Colonic mucosa (tissue), 4 donors: ENCODE measurements around the gene PRKN. TPM values are rescaled to one million over a fixed set of nuclear protein-coding genes. Genes with fewer than 3 reads are reported as not detected.

Experiments
- DNase-seq: peaks from one replicate; pipeline ENCODE4 v3.0.0-alpha.2; 2020
- H3K27ac ChIP-seq: fragments of 200-600 bp; one replicate; pipeline ENCODE4 v1.8.0; 2021
- H3K27me3 ChIP-seq: fragments of 200-600 bp; one replicate; pipeline ENCODE4 v1.8.0; 2021
- H3K36me3 ChIP-seq: fragments of 200-600 bp; one replicate; pipeline ENCODE4 v1.8.0; 2021
- H3K4me1 ChIP-seq: fragments of 200-600 bp; one replicate; pipeline ENCODE4 v1.8.0; 2021; ENCODE audit warnings: mild to moderate bottlenecking
- H3K4me3 ChIP-seq: fragments of 200-600 bp; one replicate; pipeline ENCODE4 v1.8.0; 2021
- H3K9ac ChIP-seq, 2 donors: one replicate each; pipeline ENCODE4 v1.7.0; 2013; ENCODE audit warnings: control low read depth in 2 of 2, low read depth in 2 of 2, low read length in 2 of 2
- H3K9me3 ChIP-seq: fragments of 200-600 bp; one replicate; pipeline ENCODE4 v1.8.0; 2021
- intact Hi-C: fragments of 100-400 bp; cut with DNase I; formaldehyde crosslinking; loops from one replicate; pipeline ENCODE4 v1.14.1; 2022
- total RNA-seq, 2 donors: library from RNA; stranded (reverse); fragmentation: NEBNext Ultra II Directional in 1 of 2; extraction: Animal tissue kit (Norgen Biotek cat#: 25700) in 1 of 2; gene quantifications; one replicate each; pipeline ENCODE4 v1.2.1, GENCODE V29; 2021
- TF ChIP-seq, protein P1 (sequence below): fragments of 200-600 bp; IDR thresholded peaks from one replicate; pipeline ENCODE4 v1.8.0; 2022; ENCODE audit warnings: antibody characterized with exemption, mild to moderate bottlenecking
- donor health status: healthy.
- donor health status: DM: no; HTN: no; CAD: no.
- donor health status: DM: no; HTN: no; CAD: no.

PRKN gene
- total RNA-seq, 2 donors from 2014 or later = 3.7 to 8.1 TPM

- TF ChIP-seq, protein P1, sequence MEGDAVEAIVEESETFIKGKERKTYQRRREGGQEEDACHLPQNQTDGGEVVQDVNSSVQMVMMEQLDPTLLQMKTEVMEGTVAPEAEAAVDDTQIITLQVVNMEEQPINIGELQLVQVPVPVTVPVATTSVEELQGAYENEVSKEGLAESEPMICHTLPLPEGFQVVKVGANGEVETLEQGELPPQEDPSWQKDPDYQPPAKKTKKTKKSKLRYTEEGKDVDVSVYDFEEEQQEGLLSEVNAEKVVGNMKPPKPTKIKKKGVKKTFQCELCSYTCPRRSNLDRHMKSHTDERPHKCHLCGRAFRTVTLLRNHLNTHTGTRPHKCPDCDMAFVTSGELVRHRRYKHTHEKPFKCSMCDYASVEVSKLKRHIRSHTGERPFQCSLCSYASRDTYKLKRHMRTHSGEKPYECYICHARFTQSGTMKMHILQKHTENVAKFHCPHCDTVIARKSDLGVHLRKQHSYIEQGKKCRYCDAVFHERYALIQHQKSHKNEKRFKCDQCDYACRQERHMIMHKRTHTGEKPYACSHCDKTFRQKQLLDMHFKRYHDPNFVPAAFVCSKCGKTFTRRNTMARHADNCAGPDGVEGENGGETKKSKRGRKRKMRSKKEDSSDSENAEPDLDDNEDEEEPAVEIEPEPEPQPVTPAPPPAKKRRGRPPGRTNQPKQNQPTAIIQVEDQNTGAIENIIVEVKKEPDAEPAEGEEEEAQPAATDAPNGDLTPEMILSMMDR = no peak
- intact Hi-C loops = no loop called here
- Histone ChIP-seq H3K4me1 (no peaks in the 10 kb centered on the region), H3K4me3 (no peak overlapping the region), H3K27me3 (no peaks in the 10 kb centered on the region), H3K36me3 (no peaks in the 10 kb centered on the region), H3K9ac (no peak overlapping the region), H3K27ac (no peak overlapping the region), H3K9me3 (no peaks in the 10 kb centered on the region)
- no peak for DNase-seq
Measured at GRCh38 chr6:162017536-162017935, 710.0 kb downstream of the PRKN start.

GRCh38 chr6:162014069-162014811, 713.3 kb downstream of the PRKN start:
- Histone ChIP-seq H3K9ac (no peak overlapping the region), H3K36me3 (no peaks in the 10 kb centered on the region), H3K9me3 (no peaks in the 10 kb centered on the region), H3K27me3 (no peaks in the 10 kb centered on the region), H3K4me3 (no peak overlapping the region), H3K4me1 (no peaks in the 10 kb centered on the region), H3K27ac (no peak overlapping the region)
- TF ChIP-seq, protein P1 = no peak
- intact Hi-C loops = no loop called here
- DNase-seq = no peak

DNA sequence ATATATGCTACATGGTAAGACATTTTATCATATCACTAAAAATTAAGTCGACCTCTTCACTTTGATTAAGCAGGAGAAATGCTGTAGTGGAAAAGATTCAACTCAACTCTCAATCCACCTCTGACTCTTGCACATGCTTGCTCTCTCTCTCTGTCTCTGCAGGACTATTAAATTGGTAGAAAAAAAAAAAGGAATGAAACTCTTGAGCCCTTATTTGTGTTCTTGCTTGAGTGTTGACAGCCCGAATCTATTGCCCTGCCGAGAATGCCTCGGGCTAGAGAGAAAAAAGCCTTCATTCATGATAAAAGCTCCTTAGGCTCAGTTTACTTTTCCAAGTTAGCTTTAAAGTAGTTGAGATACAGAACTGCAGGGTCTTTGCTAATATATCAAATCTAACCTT, 722.2 kb downstream of the PRKN start:
- H3K4me1 ChIP-seq = no peaks in the 10 kb centered on the region
- no peak overlapping the region for H3K27ac ChIP-seq
- intact Hi-C loops = no loop called here
- no peak overlapping the region for H3K9ac ChIP-seq
- DNase-seq = no peak
- no peaks in the 10 kb centered on the region for H3K9me3 ChIP-seq
- H3K27me3 ChIP-seq = no peaks in the 10 kb centered on the region
- H3K36me3 ChIP-seq = no peaks in the 10 kb centered on the region
- no peak overlapping the region for H3K4me3 ChIP-seq
- TF ChIP-seq, protein P1 = no peak

DNA sequence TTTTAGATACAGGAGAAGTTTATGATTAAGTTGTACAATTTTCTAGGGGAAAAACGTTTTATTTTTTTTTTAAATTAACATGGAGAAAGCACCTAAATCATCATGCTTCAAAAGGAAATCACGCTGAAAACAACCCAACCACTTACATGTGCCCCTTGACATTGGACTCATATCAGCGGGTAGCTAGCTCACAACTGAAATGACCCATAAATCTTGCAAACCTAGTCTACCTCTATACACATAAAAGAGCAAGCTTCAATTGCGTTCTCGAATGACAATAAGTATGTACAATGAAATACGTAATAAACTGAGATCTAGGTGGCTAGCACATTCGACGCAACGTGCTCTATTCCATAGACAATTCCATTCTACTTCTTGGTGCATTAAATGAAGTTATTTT, 730.8 kb downstream of the PRKN start:
- H3K27me3 ChIP-seq = no peaks in the 10 kb centered on the region
- no peak for DNase-seq
- intact Hi-C loops = no loop called here
- no peak overlapping the region for H3K9ac ChIP-seq
- no peaks in the 10 kb centered on the region for H3K36me3 ChIP-seq
- no peak overlapping the region for H3K4me3 ChIP-seq
- H3K9me3 ChIP-seq = no peaks in the 10 kb centered on the region
- H3K4me1 ChIP-seq = no peaks in the 10 kb centered on the region
- TF ChIP-seq, protein P1 = no peak
- no peak overlapping the region for H3K27ac ChIP-seq

GRCh38 chr6:161985876-161986423, 741.6 kb downstream of the PRKN start:
- Histone ChIP-seq H3K4me3 (no peak overlapping the region), H3K27ac (no peak overlapping the region), H3K27me3 (no peaks in the 10 kb centered on the region), H3K36me3 (no peaks in the 10 kb centered on the region), H3K9ac (no peak overlapping the region), H3K9me3 (no peaks in the 10 kb centered on the region), H3K4me1 (no peaks in the 10 kb centered on the region)
- intact Hi-C loops = no loop called here
- no peak for DNase-seq
- TF ChIP-seq, protein P1 = no peak
